ENCODE data around the gene FLYWCH1. TPM values are rescaled to one million over a fixed set of nuclear protein-coding genes. Genes with fewer than 3 reads are reported as not detected.

The FLYWCH1 gene
- total and polyA plus RNA-seq, 2 of the 8 experiments (the other 6 are each of a cell fraction or from before 2014, with no cell fraction given) = 12.4 to 23.5 TPM

DNA sequence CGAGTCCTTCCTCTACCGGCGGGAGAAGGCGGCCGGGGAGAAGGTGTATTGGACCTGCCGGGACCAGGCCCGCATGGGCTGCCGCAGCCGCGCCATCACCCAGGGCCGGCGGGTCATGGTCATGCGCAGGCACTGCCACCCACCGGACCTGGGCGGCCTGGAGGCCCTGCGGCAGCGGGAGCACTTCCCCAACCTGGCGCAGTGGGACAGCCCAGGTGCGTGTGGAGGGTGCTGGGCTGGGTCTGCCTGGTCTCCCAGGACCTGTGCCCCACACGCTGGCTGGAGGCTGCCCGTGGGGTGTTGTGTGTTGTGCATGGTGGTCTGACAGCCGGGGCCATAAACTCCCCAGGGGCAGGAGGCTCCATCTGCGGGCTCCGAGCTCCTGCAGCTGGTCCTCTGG, 25.4 kb downstream of the FLYWCH1 start:
- Histone ChIP-seq H3K4me3 (ENCODE audit: extremely low read depth in 1 of 4, insufficient read depth in 2 of 4, low read depth in 3 of 4, low read length in 4 of 4) (no peak overlapping the region), H3K23ac (ENCODE audit: insufficient read length) (no peak overlapping the region), H3K4me2 (ENCODE audit: insufficient read depth in 1 of 2, low read depth in 2 of 2, low read length in 2 of 2) (no peak overlapping the region), H3K4ac (replicated peaks; ENCODE audit: insufficient read length, low read depth, low read length) (no peak overlapping the region), H3K27ac (ENCODE audit: low read depth, low read length) (no peak overlapping the region), H3K56ac (replicated peaks; ENCODE audit: insufficient read length, low read depth, low read length) (no peak overlapping the region), H3K14ac (ENCODE audit: insufficient read length) (no peak overlapping the region), H4K5ac (ENCODE audit: insufficient read length, low read depth, low read length) (no peak overlapping the region), H2BK12ac (ENCODE audit: low read depth, low read length) (no peak overlapping the region), H3K4me1 (replicated peaks in 1 of 4; ENCODE audit: control insufficient read depth in 3 of 4, insufficient read depth in 4 of 4, low read length in 3 of 4) (no peaks in the 10 kb centered on the region; a peak in 1 of 7 replicates), H3K18ac (ENCODE audit: extremely low read depth, low read length) (no peak overlapping the region; the same call in 1 of the 2 replicates), H2AFZ (ENCODE audit: low read length) (no peak overlapping the region), H3K9me3 (ENCODE audit: insufficient read depth in 2 of 2, low read depth in 1 of 2, low read length in 1 of 2) (no peaks in the 10 kb centered on the region), H4K20me1 (replicated peaks in 1 of 2; ENCODE audit: control insufficient read depth in 1 of 2, insufficient read depth in 2 of 2, low read length in 2 of 2) (no peaks in the 10 kb centered on the region), H2BK120ac (replicated peaks; ENCODE audit: low read depth, low read length) (no peak overlapping the region), H3K27me3 (replicated peaks in 1 of 4; ENCODE audit: control insufficient read depth in 3 of 4, extremely low read depth in 1 of 4, insufficient read depth in 3 of 4, low read length in 3 of 4) (no peaks in the 10 kb centered on the region), H2BK20ac (ENCODE audit: low read length) (no peak overlapping the region), H3K79me2 (ENCODE audit: control insufficient read depth in 1 of 2, insufficient read depth in 2 of 2, low read length in 2 of 2) (no peaks in the 10 kb centered on the region), H2AK5ac (ENCODE audit: low read depth, low read length) (no peak overlapping the region), H4K8ac (ENCODE audit: extremely low read depth, insufficient read depth, low read length) (no peak overlapping the region; the same call in 1 of the 2 replicates), H3K79me1 (ENCODE audit: low read depth, low read length) (no peaks in the 10 kb centered on the region; the same call in 1 of the 2 replicates), H3K9ac (replicated peaks in 1 of 4; ENCODE audit: extremely low read depth in 1 of 4, low read depth in 3 of 4, low read length in 3 of 4) (no peak overlapping the region), H2BK15ac (ENCODE audit: low read length) (no peak overlapping the region), H4K91ac (replicated peaks; ENCODE audit: insufficient read length, low read length) (no peak overlapping the region), H2BK5ac (ENCODE audit: low read depth, low read length) (no peak overlapping the region), H3K23me2 (ENCODE audit: low read depth, low read length) (no peaks in the 10 kb centered on the region), H3K36me3 (ENCODE audit: control insufficient read depth in 2 of 4, insufficient read depth in 4 of 4, low read length in 3 of 4) (peaks cover 0 to 15% (median 7%) of the 10 kb centered on the region in 4 experiments; a peak in 4 of 8 replicates)
- ChIA-PET POLR2A (ENCODE audit: partially characterized antibody) (interaction anchor here (0.9 to 1.4 kb wide), 3 partner anchors 26 to 67 kb away, joined by 3 to 4 read pairs (median 3); no protein-coding TSS in a partner anchor), CTCF (ENCODE audit: partially characterized antibody) (interaction anchor here (0.6 to 1.8 kb wide), 4 partner anchors 9 to 145 kb away, joined by 3 to 6 read pairs (median 4); no protein-coding TSS in a partner anchor)
- no peak for FAIRE-seq
- DNase-seq (ENCODE audit: low read depth in 1 of 2, low spot score in 2 of 2) = no peak
- TF ChIP-seq YY1 (IDR thresholded peaks at IDR 0.05; ENCODE audit: low read depth, low read length) (no peak), ATF2 (IDR thresholded peaks at IDR 0.05; ENCODE audit: low read length) (no peak)
- WGBS, 2 experiments (ENCODE audit: extremely low coverage in 1 of 2, insufficient coverage in 1 of 2, insufficient read length in 1 of 2, insufficient replicate concordance in 2 of 2, low coverage in 1 of 2, low lambda C conversion rate in 2 of 2, missing lambda C conversion rate in 1 of 2) = 96% methylated on average over 19 of the region's 24 CpGs; no CpG with 5 or more reads in 1 of the 2 experiments

All from H1 (cell line).